AG09309 (cell line): ENCODE data around the gene PDE6G.

Experiments
- DNase-seq: peaks from one replicate; pipeline ENCODE4 v3.0.0-alpha.2; 2010; ENCODE audit warnings: low read depth
- H3K4me3 ChIP-seq: 2 replicates; pipeline ENCODE4 v1.5.1; 2011; ENCODE audit warnings: mild to moderate bottlenecking, low read depth, low read length, moderate library complexity; ENCODE audit not compliant: control insufficient read depth
- TF ChIP-seq, protein P1 (sequence below): IDR thresholded peaks from 2 replicates; pipeline ENCODE4 v1.5.1; 2011; ENCODE audit warnings: mild to moderate bottlenecking, low read depth, low read length, inconsistent platforms; ENCODE audit not compliant: insufficient read depth, control insufficient read depth; ENCODE audit errors: missing control alignments

PDE6G gene

DNA sequence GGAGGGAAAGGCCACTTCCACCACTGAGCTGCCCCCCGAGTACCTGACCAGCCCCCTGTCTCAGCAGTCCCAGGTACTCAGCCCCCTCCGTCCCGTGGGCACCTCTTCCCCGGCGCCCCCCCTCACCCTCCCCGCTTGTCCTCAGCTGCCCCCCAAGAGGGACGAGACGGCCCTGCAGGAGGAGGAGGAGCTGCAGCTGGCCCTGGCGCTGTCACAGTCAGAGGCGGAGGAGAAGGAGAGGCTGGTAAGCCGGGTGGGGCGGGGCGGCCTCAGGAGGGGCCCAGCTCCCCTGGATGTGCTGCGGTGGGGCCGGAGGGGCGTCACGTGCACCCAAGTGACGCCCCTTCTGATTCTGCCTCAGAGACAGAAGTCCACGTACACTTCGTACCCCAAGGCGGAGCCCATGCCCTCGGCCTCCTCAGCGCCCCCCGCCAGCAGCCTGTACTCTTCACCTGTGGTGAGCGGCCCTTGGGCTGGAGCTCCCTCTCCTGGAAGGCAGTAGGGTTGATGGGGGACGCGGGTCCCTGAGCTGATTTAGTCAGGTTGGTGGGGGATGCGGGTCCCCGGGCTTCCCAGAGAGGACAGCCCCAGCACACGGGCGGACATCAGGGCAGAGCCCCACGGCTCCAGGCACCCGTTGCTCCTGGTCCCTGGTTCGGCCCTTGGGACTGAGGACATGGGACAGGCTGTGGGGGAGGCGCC is 37.3 kb upstream of the PDE6G start:
- H3K4me3 ChIP-seq = no peak overlapping the region
- TF ChIP-seq, protein P1, sequence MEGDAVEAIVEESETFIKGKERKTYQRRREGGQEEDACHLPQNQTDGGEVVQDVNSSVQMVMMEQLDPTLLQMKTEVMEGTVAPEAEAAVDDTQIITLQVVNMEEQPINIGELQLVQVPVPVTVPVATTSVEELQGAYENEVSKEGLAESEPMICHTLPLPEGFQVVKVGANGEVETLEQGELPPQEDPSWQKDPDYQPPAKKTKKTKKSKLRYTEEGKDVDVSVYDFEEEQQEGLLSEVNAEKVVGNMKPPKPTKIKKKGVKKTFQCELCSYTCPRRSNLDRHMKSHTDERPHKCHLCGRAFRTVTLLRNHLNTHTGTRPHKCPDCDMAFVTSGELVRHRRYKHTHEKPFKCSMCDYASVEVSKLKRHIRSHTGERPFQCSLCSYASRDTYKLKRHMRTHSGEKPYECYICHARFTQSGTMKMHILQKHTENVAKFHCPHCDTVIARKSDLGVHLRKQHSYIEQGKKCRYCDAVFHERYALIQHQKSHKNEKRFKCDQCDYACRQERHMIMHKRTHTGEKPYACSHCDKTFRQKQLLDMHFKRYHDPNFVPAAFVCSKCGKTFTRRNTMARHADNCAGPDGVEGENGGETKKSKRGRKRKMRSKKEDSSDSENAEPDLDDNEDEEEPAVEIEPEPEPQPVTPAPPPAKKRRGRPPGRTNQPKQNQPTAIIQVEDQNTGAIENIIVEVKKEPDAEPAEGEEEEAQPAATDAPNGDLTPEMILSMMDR = no peak
- no peak for DNase-seq

DNA sequence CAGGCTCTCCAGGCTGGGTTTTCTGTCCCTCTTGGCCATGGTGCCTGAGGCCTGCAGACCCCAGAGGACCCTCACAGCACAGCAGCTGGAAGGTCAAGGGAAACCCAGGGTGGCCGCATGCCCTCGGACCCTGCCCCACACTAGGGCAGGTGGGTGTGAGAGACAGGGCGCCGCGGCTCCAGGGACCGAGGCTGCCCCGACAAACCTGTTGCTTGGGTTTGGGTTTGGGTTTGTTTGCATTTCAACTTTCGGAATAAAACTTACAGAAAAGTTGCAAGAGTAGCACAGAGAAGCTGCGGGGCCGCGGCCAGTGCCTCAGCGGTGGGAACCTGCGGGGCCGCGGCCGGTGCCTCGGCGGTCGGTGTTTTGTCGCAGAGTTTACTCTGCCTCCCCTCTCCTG is 35.3 kb upstream of the PDE6G start:
- no peak overlapping the region for H3K4me3 ChIP-seq
- no peak for DNase-seq
- TF ChIP-seq, protein P1 = no peak

DNA sequence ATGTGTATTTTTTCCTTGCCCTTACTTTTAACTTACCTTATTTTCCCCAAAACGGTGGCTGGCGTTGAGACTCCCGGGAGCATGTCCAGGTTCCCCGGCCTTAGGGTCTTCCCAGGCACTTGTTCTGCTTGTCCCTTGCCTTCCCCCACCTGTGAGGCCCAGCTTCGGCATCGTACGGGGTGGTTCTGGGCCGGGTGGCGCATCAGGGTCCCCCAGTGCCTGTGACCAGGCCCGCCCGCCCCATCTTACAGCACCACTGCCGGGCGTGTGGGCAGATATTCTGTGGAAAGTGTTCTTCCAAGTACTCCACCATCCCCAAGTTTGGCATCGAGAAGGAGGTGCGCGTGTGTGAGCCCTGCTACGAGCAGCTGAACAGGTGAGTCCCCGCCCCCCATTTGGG is 34.9 kb upstream of the PDE6G start:
- no peak for DNase-seq
- TF ChIP-seq, protein P1 = no peak
- no peak overlapping the region for H3K4me3 ChIP-seq

DNA sequence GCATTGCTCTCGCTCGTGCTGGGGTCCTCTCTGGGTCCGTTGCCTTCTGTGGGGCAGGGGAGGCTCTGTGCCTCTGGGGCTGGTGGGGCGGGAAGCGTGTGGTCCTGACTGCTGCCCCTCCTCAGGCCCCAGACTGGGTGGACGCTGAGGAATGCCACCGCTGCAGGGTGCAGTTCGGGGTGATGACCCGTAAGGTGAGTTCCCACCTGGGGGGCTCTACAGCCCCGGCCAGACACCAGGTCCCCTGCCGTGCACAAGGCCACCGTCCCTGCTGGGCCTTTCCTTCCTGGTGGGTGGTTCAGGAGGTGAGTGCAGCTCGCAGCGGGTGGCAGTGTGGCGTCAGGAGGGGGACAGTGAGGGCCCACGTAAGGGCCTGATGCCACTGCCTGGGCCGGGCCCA is 34.2 kb upstream of the PDE6G start:
- TF ChIP-seq, protein P1 = no peak

DNA sequence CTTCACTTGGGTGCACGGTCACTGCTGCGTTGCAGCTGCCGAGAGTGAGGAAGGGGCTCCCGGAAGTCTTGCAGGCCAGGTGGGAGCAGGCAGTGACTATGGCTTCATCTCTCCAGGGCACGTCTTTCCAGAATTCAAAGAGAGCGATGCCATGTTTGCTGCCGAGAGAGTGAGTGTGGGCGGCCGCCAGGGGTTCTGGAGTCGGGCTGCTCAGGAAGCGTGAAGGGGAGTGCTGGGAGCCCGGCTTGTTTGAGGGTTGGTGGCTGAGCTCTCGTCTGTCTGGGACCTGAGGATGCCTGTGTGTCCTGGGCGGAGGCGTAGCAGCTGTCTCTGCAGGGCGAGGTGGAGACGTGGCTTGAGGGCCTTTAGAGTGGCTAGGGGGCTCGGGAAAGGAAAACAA is 33.7 kb upstream of the PDE6G start:
- no peak for DNase-seq
- TF ChIP-seq, protein P1 = no peak
- no peak overlapping the region for H3K4me3 ChIP-seq

More for the DNA sequence above, 34.2 kb upstream of the PDE6G start:
- DNase-seq = no peak
- no peak overlapping the region for H3K4me3 ChIP-seq

DNA sequence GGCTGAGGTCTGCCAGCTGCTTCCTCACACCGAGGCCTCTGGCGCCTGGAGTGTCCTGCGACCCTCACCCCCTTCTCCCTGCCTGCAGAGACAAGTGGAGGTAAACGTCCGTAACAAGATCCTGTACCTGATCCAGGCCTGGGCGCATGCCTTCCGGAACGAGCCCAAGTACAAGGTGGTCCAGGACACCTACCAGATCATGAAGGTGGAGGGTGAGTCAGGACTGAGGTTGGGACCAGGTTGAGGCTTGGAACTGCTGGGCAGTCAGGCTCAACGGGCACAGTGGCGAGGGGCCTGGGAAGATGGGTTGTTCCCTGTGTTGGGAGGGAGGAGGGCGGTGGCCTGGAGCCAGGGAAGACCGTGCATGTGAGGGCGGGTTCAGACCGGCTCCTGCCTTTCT is 32.3 kb upstream of the PDE6G start:
- no peak overlapping the region for H3K4me3 ChIP-seq
- TF ChIP-seq, protein P1 = no peak
- DNase-seq = no peak
